IMR-90 (cell line): ENCODE measurements around the gene GNG7.

ENCODE experiments used
- MAZ ChIP-seq: IDR thresholded peaks from 2 replicates; pipeline ENCODE4 v1.6.1; 2012; ENCODE audit warnings: low read depth, mild to moderate bottlenecking, low read length, improper control_type of control experiment, moderate library complexity, borderline replicate concordance
- NFE2L2 ChIP-seq: fragments of 150-350 bp; IDR thresholded peaks from 2 replicates; pipeline ENCODE4 v1.6.1; 2016; ENCODE audit warnings: low read depth, mild to moderate bottlenecking, low read length
- RFX5 ChIP-seq: IDR thresholded peaks from 2 replicates; pipeline ENCODE4 v1.8.0; 2012; ENCODE audit warnings: low read depth, mild to moderate bottlenecking, low read length, moderate library complexity
- TF ChIP-seq, protein P1 (sequence below): conservative IDR thresholded peaks from 2 replicates; pipeline ENCODE4 v1.5.1; 2012; ENCODE audit warnings: mild to moderate bottlenecking, low read depth, low read length, improper control_type of control experiment
- TF ChIP-seq, protein P2 (sequence below): fragments of 150-350 bp; IDR thresholded peaks from 2 replicates; pipeline ENCODE4 v1.6.1; 2016; ENCODE audit warnings: low read depth, mild to moderate bottlenecking, low read length, moderate library complexity, borderline replicate concordance

DNA sequence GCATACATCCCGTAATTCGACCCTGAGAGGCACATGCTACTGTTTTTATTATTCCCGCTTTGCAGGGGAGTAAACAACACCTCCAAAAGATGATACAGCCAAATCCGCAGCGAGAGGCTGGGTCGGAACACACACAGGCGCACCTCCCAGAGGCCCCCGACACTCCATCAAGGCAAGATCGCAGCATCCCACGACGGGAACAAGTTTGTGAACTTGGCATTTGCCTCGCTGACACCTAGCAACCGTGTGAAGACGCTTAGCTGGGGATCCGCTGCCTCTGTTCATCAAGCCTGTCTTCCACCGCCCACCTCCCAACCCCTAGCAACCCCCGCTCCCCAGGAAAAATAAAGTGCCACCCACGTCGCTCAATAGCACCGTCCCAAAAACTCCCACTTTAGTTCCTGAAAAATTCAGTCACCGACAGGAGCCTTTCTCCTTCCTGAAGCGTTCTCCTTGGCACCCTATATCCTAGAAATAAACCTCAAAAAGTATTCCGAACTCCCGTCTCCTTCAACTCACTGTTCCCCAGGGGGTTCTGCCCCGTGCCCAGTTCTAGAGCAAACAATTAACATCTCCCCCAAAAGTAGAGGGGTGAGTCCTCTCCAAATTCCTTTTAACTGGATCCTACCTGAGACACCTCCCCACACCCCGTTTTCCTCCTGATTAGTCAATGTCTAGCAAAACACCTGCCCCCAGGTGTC lies 1.7 kb downstream of the GNG7 start:
- TF ChIP-seq MAZ (no peak), NFE2L2 (no peak), RFX5 (no peak)
- TF ChIP-seq, protein P1, sequence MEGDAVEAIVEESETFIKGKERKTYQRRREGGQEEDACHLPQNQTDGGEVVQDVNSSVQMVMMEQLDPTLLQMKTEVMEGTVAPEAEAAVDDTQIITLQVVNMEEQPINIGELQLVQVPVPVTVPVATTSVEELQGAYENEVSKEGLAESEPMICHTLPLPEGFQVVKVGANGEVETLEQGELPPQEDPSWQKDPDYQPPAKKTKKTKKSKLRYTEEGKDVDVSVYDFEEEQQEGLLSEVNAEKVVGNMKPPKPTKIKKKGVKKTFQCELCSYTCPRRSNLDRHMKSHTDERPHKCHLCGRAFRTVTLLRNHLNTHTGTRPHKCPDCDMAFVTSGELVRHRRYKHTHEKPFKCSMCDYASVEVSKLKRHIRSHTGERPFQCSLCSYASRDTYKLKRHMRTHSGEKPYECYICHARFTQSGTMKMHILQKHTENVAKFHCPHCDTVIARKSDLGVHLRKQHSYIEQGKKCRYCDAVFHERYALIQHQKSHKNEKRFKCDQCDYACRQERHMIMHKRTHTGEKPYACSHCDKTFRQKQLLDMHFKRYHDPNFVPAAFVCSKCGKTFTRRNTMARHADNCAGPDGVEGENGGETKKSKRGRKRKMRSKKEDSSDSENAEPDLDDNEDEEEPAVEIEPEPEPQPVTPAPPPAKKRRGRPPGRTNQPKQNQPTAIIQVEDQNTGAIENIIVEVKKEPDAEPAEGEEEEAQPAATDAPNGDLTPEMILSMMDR = no peak
- TF ChIP-seq, protein P2, sequence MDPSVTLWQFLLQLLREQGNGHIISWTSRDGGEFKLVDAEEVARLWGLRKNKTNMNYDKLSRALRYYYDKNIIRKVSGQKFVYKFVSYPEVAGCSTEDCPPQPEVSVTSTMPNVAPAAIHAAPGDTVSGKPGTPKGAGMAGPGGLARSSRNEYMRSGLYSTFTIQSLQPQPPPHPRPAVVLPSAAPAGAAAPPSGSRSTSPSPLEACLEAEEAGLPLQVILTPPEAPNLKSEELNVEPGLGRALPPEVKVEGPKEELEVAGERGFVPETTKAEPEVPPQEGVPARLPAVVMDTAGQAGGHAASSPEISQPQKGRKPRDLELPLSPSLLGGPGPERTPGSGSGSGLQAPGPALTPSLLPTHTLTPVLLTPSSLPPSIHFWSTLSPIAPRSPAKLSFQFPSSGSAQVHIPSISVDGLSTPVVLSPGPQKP = no peak
